ENCODE data around the gene KIF26A. TPM values are rescaled to one million over a fixed set of nuclear protein-coding genes. Genes with fewer than 3 reads are reported as not detected.

The KIF26A gene
- total RNA-seq, 1 donor: not detected

GRCh38 chr14:104156142-104156541 is 17.8 kb downstream of the KIF26A start:
- no peak for DNase-seq (ENCODE audit: insufficient read length, low spot score, missing footprints)
- Histone ChIP-seq H3K9me3 (ENCODE audit: low read depth, low read length) (no peaks in the 10 kb centered on the region), H3K4me2 (ENCODE audit: insufficient read depth, low read length) (no peak overlapping the region), H3K79me2 (ENCODE audit: insufficient read depth, low read length) (no peaks in the 10 kb centered on the region), H4K20me1 (ENCODE audit: insufficient read depth, low read length) (no peaks in the 10 kb centered on the region), H3K27me3 (ENCODE audit: insufficient read depth, low read length) (no peaks in the 10 kb centered on the region), H3K4me1 (ENCODE audit: insufficient read depth, low read length) (no peaks in the 10 kb centered on the region), H3K36me3 (ENCODE audit: insufficient read depth, low read length) (no peaks in the 10 kb centered on the region), H3K4me3 (ENCODE audit: insufficient read depth, low read length) (no peak overlapping the region), H2AFZ (ENCODE audit: low read length) (no peak overlapping the region), H3K27ac (ENCODE audit: low read depth, low read length) (no peak overlapping the region)
- TF ChIP-seq CTCF (IDR thresholded peaks at IDR 0.05; ENCODE audit: extremely low read depth, low read depth, low read length): no peak

GRCh38 chr14:104157016-104157928 is 18.9 kb downstream of the KIF26A start:
- H3K4me1 ChIP-seq (ENCODE audit: insufficient read depth, low read length): no peaks in the 10 kb centered on the region
- no peak overlapping the region for H3K27ac ChIP-seq (ENCODE audit: low read depth, low read length)
- H3K27me3 ChIP-seq (ENCODE audit: insufficient read depth, low read length): no peaks in the 10 kb centered on the region
- H3K36me3 ChIP-seq (ENCODE audit: insufficient read depth, low read length): no peaks in the 10 kb centered on the region
- DNase-seq (ENCODE audit: insufficient read length, low spot score, missing footprints): no peak
- no peaks in the 10 kb centered on the region for H3K9me3 ChIP-seq (ENCODE audit: low read depth, low read length)
- no peak overlapping the region for H2AFZ ChIP-seq (ENCODE audit: low read length)
- no peak overlapping the region for H3K4me3 ChIP-seq (ENCODE audit: insufficient read depth, low read length)
- no peaks in the 10 kb centered on the region for H4K20me1 ChIP-seq (ENCODE audit: insufficient read depth, low read length)
- no peak for TF ChIP-seq CTCF (IDR thresholded peaks at IDR 0.05; ENCODE audit: extremely low read depth, low read depth, low read length)
- no peak overlapping the region for H3K4me2 ChIP-seq (ENCODE audit: insufficient read depth, low read length)
- H3K79me2 ChIP-seq (ENCODE audit: insufficient read depth, low read length): no peaks in the 10 kb centered on the region

GRCh38 chr14:104158827-104159798 is 20.7 kb downstream of the KIF26A start:
- no peak for DNase-seq (ENCODE audit: insufficient read length, low spot score, missing footprints)
- Histone ChIP-seq H3K27ac (ENCODE audit: low read depth, low read length) (no peak overlapping the region), H3K36me3 (ENCODE audit: insufficient read depth, low read length) (no peaks in the 10 kb centered on the region), H4K20me1 (ENCODE audit: insufficient read depth, low read length) (no peaks in the 10 kb centered on the region), H3K27me3 (ENCODE audit: insufficient read depth, low read length) (no peaks in the 10 kb centered on the region), H3K4me3 (ENCODE audit: insufficient read depth, low read length) (no peak overlapping the region), H3K4me2 (ENCODE audit: insufficient read depth, low read length) (no peak overlapping the region), H3K79me2 (ENCODE audit: insufficient read depth, low read length) (no peaks in the 10 kb centered on the region), H3K4me1 (ENCODE audit: insufficient read depth, low read length) (no peaks in the 10 kb centered on the region), H3K9me3 (ENCODE audit: low read depth, low read length) (no peaks in the 10 kb centered on the region), H2AFZ (ENCODE audit: low read length) (no peak overlapping the region)
- TF ChIP-seq CTCF (IDR thresholded peaks at IDR 0.05; ENCODE audit: extremely low read depth, low read depth, low read length): no peak
